GM15510 (cell line): ENCODE measurements around the gene SLAMF6.

ENCODE experiments used
- POLR2A ChIP-seq: IDR thresholded peaks from 3 replicates; pipeline ENCODE4 v1.6.1; 2011; ENCODE audit warnings: borderline replicate concordance; ENCODE audit not compliant: insufficient read length; ENCODE audit errors: extremely low read depth

SLAMF6 gene

DNA sequence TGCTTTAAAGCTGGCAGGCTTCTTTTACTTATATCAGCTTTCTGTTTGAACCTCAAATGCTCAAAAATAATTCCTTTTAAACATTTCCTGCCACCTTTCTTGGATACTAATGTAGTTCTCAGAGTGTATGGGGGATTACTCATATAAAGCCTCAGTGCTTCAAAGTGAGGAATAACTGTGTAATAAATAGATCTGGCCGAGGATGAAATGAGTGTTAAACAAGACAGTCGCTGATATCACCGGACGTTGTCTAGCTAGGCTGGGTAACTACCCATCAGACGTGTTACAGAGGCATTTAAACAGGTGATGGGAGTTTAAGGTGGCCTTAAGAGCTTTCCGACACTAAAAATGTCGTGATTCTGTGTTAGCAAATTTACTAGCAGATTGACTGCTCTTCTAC is 69.6 kb downstream of the SLAMF6 start:
- TF ChIP-seq POLR2A, result no peak

DNA sequence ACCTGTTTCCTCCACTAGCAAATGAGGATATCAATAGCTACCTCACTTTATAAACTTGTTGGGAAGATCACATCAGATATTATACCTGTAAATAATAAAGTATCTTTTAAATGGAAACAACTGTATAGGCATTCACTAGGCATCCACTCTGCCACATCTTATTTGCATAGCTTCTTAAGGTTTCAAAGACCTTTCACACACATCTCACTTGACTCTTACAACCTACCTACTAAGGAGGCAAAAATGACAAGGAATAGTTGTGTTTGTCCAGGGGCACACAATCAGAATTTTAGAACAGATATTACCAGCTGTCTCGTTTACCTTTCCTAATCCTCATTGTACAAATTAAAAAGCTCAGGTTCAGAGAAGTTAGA is 71.2 kb downstream of the SLAMF6 start:
- TF ChIP-seq POLR2A, result no peak

DNA sequence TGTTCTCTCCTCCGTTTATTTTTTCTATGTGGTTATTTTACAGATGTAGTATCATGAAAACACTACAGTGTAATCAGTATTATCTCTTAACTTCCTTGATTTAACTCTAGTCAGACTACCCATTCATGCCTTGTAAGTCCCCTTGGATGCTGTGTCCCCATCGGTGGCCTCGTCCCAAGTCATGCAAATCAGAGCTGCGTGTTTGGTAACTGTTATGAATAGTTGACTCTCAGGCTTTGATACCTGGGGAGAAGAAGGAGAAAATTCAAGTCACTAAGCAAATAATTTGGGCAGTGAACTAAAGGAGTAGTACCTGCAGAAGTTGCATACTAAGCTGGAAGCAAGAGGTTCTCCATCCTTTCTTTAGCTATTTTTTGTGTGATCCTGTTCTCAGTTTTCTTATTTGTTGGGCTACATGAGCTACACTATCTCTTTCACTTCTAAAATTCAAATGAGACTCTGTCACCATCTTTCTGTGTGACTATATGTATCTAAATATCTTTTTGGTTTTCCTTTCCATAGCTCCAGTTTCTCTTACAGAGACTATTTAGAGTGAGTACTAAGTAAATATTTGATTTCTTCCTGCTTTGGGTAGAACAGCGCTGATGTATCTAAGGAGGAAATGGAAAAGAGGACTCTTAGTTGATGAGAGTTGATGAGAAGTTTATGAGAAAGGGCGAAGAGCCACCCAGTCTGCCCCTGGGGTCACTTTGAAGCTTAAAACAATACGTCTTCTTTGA is 71.8 kb downstream of the SLAMF6 start:
- no peak for TF ChIP-seq POLR2A

DNA sequence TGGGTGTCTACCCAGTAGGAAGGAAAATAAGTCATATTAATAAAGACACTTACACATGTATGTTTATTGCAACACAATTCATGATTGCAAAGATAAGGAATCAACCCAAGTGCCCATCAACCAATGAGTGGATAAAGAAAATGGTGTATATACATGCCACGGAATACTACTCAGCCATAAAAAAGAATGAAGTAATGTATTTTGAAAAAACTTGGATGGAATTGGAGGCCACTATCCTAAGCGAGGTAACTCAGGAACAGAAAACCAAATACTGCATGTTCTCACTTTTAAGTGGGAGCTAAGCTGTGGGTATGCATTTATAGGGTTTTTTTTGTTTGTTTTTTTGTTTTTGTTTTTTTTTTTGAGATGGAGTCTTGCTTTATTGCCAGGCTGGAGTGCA is 73.6 kb downstream of the SLAMF6 start:
- TF ChIP-seq POLR2A, result no peak

DNA sequence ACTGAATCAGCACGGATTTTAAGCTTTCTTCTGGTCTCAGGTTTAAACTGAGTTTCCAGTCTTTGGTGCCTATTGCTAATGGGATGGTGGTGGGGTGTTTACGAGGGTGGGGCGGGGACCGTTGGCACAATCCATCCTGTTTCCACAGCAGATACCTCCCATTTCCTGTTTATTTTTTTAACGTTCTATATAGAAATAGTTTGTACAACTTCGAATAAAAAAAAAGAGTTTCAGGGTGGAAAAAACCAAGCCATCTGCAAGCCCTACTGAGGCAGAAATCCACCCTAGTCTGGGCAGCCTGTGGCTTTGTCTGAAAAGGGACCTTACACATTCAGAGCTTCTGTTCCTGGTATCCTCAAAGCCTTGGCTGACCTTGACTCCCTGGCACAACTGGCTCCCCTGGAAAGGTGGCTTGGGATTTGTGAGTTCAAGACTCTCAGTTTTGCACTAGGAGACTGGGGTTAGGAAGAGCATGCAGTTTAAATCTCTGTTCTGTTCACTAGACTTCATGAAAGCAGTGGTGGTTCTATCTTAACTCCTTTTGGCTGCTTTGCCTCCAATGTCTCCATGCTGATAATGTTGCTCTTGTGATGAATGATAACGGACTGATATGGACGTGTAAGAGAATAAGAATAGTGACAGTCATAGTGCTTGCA is 76.0 kb downstream of the SLAMF6 start:
- TF ChIP-seq POLR2A, result no peak

DNA sequence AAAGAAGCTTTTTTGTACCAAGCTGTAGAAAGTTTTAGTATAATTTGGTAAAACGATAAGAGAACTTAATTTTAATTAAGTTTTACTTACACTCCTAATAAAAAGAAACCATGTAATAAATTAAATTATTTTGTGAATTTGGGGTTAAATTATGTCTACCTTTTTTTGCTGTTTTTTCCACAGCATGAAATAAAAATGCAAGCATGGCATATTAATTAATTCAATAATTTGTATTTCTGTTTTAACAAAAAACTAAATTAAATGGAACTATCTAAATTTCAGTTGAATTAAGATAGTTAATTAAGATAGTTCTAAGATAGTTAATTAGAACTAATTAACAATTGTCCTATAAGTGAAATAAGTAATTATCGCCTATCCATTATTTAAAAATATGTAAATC is 83.3 kb downstream of the SLAMF6 start:
- no peak for TF ChIP-seq POLR2A

DNA sequence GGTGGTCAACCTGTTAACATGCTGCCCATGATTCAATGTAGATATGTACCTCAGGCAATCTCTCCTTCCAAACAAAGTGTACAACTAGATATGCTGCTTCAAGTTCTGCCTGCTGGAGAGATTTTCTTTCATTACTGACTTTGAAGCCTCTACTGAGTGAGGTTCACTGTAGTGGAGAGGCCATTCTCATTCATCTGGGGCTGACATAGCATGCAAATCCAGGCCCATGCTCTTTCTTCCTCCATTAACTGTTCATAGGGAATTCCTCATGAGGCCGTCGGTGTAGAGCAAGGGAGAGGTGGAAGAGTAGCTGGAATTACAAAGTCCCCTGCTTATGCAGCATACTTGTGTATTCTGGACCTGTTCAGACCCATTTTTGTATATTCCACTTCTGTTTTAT is 84.1 kb downstream of the SLAMF6 start:
- TF ChIP-seq POLR2A, result no peak

DNA sequence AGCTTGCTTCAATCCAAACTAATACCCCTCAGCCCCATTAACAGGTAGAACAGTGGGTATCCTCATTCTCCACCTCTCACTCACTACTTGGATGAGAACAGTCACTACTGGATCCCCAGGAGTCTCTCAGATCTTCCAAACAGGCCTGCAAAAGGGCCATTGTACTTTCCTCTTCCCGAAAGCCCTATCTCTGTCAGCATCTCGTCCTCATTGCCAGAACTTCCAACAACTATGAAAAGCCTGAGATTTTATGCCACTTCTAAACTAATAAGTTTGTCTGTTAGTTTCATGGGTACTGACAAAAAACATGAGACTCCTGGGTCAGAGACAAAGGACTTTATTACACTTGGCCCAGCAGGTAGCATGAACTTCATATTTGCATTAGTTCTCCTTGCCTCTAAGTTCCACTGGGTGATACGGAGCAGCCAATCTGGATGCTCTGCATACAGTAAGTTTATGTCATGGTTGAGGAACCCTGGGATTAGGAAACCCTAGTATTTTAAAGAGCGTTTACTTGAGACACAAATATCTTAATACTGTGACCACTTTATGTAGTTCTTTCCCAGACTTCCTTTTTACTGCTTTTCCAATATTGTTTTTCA is 84.6 kb downstream of the SLAMF6 start:
- no peak for TF ChIP-seq POLR2A

DNA sequence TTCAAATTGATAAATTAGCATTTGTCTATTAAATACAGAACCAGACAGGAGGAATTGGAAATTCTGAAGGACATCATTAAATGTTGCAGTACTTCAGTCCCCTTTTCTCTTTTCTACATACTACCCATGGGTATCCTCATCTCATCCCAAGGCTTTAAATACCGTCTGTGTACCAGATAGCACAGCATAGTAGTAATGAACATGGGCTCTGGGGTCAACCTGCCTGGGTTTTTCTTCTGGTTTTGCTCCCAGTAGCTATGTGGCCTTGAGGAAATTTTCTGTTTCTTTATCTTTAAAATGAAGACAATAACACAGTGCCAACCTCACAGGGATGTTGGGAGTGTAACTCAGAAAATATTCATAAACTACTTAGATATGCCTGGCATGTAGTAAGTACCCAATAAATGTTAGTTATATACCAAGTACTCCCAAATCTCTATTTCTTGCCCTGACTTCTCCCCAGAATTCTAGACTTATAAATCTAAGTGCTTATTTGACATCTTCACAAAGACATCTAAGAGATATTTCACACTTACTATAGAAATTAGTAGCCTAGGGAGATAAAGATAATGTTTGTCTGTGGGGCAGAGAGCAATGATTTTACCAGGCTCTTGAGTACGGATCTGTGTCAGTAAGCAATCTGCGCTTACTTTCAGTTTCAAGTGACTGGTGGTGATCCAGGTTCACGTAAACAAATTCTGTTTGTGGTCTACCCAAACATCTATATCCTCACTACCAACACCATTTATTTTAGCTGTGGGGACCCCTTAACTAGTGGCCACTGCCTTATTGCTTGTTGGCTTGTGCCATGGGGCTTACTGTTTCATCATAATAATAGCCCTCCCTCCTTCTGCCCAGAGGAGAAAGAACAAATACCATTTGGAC is 85.4 kb downstream of the SLAMF6 start:
- TF ChIP-seq POLR2A, result no peak

DNA sequence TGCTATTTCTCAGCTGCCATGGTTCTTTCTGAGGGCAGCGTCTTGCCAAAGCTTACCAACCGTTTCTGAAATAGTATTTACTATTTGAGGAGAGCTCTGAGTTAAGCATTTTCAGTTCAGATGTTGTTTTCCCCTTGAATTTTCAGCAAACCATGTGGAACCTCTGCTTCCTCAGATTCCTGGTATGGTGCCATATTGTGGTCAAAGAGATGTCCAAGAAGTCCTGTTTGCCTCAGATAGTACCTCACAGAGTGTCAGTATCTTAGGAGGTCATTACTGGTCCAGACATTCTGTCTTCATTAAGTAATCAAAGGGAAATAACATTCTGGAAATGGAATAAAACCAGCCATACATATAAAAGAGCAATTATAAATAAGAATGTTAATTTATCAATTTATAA is 86.1 kb downstream of the SLAMF6 start:
- no peak for TF ChIP-seq POLR2A
